ENCODE data around the gene MAGEA12.
"Not testable (repeated sequence)": the region's sequence is repeated elsewhere in the genome, so short reads cannot be mapped to it uniquely, and the experiment has no call there.

Gene MAGEA12, protein sequence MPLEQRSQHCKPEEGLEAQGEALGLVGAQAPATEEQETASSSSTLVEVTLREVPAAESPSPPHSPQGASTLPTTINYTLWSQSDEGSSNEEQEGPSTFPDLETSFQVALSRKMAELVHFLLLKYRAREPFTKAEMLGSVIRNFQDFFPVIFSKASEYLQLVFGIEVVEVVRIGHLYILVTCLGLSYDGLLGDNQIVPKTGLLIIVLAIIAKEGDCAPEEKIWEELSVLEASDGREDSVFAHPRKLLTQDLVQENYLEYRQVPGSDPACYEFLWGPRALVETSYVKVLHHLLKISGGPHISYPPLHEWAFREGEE

DNA sequence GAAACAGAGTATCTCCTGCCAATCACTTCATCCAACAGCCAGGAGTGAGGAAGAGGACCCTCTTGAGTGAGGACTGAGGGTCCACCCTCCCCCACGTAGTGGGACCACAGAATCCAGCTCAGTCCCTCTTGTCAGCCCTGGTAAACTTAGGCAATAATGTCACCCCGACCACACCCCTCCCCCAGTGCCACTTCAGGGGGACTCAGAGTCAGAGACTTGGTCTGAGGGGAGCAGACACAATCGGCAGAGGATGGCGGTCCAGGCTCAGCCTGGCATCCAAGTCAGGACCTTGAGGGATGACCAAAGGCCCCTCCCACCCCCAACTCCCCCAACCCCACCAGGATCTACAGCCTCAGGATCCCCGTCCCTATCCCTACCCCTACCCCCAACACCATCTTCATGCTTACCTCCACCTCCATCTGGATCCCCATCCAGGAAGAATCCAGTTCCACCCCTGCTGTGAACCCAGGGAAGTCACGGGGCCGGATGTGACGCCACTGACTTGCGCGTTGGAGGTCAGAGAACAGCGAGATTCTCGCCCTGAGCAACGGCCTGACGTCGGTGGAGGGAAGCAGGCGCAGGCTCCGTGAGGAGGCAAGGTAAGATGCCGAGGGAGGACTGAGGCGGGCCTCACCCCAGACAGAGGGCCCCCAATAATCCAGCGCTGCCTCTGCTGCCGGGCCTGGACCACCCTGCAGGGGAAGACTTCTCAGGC is at the start of gene MAGEA12, which contains the start of gene CSAG1:
MAGEA12 (plus strand) TSS at position 497 of the 715 bp plus-strand sequence. CDS start 2,405 bp downstream, outside the sequence.
CSAG1 (minus strand) TSS at position 461 of the 715 bp plus-strand sequence. CDS start 1,261 bp downstream, outside the sequence.
- DNase-seq (ENCODE audit: low read depth in 3 of 3), result no peak

DNA sequence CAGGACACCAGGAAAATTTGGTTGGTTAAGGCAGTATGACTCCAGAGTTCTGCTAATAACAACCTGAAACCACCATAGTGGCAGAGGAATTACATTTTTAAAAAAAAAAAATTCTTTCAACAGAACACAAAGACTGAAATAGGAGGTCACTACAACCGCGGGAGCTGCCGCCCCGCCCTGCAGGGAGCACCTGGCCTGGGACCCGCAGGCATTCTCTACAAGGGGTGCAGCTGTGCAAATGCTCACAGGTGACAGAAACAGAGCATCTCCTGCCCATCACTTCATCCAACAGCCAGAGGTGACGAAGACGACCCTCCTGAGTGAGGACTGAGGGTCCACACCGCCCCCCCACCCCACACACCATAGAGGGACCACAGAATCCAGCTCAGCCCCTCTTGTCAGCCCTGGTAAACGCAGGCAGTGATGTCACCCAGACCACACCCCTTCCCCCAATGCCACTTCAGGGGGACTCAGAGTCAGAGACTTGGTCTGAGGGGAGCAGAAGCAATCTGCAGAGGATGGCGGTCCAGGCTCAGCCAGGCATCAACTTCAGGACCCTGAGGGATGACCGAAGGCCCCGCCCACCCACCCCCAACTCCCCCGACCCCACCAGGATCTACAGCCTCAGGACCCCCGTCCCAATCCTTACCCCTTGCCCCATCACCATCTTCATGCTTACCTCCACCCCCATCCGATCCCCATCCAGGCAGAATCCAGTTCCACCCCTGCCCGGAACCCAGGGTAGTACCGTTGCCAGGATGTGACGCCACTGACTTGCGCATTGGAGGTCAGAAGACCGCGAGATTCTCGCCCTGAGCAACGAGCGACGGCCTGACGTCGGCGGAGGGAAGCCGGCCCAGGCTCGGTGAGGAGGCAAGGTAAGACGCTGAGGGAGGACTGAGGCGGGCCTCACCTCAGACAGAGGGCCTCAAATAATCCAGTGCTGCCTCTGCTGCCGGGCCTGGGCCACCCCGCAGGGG is 35.3 kb upstream of the MAGEA12 start, which contains the start of gene MAGEA3:
MAGEA3 (plus strand) TSS at position 843 of the 980 bp plus-strand sequence. CDS start 2,039 bp downstream, outside the sequence.
- not testable (repeated sequence) for DNase-seq (ENCODE audit: low read depth in 3 of 3)

DNA sequence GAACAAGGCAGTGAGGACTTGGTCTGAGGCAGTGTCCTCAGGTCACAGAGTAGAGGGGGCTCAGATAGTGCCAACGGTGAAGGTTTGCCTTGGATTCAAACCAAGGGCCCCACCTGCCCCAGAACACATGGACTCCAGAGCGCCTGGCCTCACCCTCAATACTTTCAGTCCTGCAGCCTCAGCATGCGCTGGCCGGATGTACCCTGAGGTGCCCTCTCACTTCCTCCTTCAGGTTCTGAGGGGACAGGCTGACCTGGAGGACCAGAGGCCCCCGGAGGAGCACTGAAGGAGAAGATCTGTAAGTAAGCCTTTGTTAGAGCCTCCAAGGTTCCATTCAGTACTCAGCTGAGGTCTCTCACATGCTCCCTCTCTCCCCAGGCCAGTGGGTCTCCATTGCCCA is 33.2 kb upstream of the MAGEA12 start:
- not testable (repeated sequence) for DNase-seq (ENCODE audit: low read depth in 3 of 3)

DNA sequence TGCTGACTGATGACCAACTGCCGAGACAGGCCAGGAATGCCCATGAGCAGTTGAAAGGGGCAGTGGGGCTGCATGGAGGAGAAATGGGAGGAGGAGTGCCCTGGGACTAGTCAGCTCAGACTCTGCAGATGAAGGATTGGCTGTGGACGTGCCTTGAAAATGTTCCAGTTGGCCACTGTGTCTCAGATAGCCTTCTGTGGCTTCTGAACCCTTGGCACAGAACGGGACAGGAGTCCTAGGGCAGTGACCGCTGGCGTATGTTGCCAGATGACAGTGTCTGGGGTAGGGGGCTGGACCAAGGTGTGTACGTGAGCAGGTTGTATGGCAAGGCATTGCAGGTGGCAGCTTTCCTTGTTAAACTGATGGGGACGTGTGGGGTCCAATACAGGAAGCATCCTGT is 27.1 kb upstream of the MAGEA12 start:
- not testable (repeated sequence) for DNase-seq (ENCODE audit: low read depth in 3 of 3)

DNA sequence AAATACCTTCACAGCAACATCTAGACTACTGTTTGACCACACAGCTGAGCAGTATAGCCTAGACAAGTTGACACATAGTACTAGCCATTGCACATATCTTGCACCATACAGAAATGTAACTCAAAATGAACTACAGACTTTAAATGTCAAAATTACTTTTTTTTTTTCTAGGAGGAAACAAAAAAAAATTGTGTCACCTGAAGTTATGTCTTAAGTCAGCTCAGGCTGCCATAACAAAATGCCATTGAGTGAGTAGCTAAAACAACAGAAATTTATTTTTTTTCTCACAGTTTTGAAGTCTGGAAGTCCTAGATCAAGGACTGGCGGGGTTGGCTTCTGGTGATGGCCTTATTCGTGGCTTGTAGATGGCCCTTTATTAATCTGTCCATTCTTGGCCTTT is 24.4 kb upstream of the MAGEA12 start, which contains the start of gene CSAG2:
CSAG2 (minus strand) TSS at position 101 of the 400 bp plus-strand sequence. CDS start 161 bp downstream, outside the sequence.
- DNase-seq (ENCODE audit: low read depth in 3 of 3), result not testable (repeated sequence)

DNA sequence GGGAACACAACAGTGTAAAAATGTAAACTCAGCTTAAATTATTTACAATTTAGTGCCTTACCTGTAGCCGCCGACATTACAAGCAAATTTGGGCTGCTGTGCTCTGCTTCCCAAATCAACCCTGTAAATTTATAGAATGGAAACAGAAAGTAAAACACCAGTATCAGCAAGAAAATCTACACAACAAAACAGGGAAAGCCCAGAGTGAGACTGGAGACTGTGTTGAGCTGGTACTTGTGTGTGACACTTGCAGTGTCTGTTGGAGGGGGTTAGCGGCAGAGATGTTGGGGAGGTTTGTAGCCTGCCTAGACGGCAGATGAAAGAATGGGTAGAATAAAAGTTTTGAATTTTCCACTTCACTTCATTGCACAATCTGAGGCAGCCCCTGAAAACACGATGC is 20.4 kb upstream of the MAGEA12 start:
- not testable (repeated sequence) for DNase-seq (ENCODE audit: low read depth in 3 of 3)

DNA sequence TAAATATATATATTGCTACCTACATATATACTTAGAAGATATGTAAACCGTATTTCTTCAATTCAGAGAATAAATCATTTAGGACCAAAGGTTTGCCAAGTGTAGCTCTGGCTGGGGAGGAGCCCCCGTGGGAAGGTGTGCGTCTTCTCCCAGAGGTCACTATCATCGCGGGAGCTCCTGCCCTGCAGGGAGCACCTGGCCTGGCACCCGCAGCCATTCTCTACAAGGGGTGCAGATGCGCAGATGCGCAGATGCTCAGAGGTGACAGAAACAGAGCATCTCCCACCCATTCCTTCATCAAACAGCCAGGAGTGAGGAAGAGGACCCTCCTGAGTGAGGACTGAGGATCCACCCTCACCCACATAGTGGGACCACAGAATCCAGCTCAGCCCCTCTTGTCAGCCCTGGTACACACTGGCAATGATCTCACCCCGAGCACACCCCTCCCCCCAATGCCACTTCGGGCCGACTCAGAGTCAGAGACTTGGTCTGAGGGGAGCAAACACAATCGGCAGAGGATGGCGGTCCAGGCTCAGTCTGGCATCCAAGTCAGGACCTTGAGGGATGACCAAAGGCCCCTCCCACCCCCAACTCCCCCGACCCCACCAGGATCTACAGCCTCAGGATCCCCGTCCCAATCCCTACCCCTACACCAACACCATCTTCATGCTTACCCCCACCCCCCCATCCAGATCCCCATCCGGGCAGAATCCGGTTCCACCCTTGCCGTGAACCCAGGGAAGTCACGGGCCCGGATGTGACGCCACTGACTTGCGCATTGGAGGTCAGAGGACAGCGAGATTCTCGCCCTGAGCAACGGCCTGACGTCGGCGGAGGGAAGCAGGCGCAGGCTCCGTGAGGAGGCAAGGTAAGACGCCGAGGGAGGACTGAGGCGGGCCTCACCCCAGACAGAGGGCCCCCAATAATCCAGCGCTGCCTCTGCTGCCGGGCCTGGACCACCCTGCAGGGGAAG is 19.5 kb upstream of the MAGEA12 start, which contains the start of gene MAGEA2B:
MAGEA2B (plus strand) TSS at position 814 of the 973 bp plus-strand sequence. CDS start 2,479 bp downstream, outside the sequence.
- not testable (repeated sequence) for DNase-seq (ENCODE audit: low read depth in 3 of 3)

DNA sequence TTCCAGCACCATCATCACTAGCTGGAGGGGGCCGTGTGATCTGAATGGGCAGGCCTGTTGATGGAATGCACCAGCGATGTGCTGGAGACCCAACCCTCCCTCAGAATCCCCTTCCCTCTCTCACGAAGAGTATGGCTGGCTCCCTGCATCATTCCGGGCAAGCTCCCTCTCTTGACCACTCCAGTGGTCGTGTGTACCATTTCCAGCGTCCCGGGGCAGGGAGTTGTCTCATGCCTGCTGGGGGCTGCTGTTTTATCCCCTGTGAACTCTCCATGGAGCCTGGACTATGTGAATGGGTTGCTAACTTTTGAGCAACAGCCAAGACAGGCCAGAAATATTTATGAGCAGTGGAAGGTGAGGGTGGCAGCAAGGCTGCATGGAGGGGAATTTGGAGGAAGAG is 8.1 kb upstream of the MAGEA12 start:
- DNase-seq (ENCODE audit: low read depth in 3 of 3), result no peak

DNA sequence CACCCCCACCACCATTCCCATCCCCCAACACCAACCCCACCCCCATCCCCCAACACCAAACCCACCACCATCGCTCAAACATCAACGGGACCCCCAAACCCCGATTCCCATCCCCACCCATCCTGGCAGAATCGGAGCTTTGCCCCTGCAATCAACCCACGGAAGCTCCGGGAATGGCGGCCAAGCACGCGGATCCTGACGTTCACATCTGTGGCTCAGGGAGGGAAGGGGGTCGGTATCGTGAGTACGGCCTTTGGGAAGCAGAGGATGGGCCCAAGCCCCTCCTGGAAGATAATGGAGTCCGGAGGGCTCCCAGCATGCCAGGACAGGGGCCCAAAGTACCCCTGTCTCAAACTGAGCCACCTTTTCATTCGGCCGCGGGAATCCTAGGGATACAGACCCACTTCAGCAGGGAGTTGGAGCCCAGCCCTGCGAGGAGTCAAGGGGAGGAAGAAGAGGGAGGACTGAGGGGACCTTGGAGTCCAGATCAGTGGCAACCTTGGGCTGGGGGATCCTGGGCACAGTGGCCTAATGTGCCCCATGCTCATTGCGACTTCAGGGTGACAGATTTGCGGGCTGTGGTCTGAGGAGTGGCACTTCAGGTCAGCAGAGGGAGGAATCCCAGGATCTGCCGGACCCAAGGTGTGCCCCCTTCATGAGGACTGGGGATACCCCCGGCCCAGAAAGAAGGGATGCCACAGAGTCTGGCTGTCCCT is 744 bp downstream of the MAGEA12 start:
- DNase-seq (ENCODE audit: low read depth in 3 of 3), result not testable (repeated sequence)

DNA sequence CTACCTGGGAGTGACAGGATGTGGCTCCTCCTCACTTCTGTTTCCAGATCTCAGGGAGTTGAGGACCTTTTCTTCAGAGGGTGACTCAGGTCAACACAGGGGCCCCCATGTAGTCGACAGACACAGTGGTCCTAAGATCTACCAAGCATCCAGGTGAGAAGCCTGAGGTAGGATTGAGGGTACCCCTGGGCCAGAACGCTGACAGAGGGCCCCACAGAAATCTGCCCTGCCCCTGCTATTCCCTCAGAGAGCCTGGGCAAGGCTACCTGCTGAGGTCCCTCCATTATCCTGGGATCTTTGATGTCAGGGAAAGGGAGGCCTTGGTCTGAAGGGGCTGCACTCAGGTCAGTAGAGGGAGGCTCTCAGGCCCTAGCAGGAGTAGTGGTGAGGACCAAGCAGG is 1.5 kb downstream of the MAGEA12 start:
- DNase-seq (ENCODE audit: low read depth in 3 of 3), result no peak

DNA sequence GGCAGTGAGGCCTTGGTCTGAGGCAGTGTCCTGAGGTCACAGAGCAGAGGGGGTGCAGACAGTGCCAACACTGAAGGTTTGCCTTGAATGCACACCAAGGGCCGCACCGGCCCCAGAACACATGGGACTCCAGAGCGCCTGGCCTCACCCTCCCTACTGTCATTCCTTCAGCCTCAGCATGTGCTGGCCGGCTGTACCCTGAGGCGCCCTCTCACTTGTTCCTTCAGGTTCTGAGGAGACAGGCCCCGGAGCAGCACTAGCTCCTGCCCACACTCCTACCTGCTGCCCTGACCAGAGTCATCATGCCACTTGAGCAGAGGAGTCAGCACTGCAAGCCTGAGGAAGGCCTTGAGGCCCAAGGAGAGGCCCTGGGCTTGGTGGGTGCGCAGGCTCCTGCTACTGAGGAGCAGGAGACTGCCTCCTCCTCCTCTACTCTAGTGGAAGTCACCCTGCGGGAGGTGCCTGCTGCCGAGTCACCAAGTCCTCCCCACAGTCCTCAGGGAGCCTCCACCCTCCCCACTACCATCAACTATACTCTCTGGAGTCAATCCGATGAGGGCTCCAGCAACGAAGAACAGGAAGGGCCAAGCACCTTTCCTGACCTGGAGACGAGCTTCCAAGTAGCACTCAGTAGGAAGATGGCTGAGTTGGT is 2.4 kb downstream of the MAGEA12 start:
- no peak for DNase-seq (ENCODE audit: low read depth in 3 of 3)

DNA sequence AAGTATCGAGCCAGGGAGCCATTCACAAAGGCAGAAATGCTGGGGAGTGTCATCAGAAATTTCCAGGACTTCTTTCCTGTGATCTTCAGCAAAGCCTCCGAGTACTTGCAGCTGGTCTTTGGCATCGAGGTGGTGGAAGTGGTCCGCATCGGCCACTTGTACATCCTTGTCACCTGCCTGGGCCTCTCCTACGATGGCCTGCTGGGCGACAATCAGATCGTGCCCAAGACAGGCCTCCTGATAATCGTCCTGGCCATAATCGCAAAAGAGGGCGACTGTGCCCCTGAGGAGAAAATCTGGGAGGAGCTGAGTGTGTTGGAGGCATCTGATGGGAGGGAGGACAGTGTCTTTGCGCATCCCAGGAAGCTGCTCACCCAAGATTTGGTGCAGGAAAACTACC is 3.0 kb downstream of the MAGEA12 start:
- DNase-seq (ENCODE audit: low read depth in 3 of 3), result not testable (repeated sequence)

DNA sequence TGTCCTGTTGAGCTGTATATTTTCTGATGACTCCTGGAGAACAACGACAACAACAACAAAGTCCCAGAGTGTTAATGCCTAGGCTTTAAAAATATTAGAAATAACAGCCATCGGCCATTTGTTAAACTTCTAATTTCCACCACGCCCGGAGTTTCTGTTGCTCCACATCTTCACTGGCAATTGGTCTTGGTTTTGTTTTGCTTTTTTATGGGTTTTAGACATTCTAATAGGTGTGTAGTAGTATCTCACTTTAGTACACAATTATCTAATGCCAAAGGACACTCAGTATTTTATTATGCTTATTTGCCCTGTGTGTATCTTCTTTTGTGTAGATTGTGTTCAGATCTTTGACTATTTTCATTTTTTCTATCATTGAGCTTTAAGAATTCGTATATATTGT is 5.0 kb downstream of the MAGEA12 start:
- DNase-seq (ENCODE audit: low read depth in 3 of 3), result no peak

DNA sequence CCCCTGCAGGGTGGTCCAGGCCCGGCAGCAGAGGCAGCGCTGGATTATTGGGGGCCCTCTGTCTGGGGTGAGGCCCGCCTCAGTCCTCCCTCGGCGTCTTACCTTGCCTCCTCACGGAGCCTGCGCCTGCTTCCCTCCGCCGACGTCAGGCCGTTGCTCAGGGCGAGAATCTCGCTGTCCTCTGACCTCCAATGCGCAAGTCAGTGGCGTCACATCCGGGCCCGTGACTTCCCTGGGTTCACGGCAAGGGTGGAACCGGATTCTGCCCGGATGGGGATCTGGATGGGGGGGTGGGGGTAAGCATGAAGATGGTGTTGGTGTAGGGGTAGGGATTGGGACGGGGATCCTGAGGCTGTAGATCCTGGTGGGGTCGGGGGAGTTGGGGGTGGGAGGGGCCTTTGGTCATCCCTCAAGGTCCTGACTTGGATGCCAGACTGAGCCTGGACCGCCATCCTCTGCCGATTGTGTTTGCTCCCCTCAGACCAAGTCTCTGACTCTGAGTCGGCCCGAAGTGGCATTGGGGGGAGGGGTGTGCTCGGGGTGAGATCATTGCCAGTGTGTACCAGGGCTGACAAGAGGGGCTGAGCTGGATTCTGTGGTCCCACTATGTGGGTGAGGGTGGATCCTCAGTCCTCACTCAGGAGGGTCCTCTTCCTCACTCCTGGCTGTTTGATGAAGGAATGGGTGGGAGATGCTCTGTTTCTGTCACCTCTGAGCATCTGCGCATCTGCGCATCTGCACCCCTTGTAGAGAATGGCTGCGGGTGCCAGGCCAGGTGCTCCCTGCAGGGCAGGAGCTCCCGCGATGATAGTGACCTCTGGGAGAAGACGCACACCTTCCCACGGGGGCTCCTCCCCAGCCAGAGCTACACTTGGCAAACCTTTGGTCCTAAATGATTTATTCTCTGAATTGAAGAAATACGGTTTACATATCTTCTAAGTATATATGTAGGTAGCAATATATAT is 20.4 kb downstream of the MAGEA12 start, which contains the start of gene MAGEA2:
MAGEA2 (minus strand) TSS at position 157 of the 965 bp plus-strand sequence. CDS start 2,479 bp downstream, outside the sequence.
- DNase-seq (ENCODE audit: low read depth in 3 of 3), result not testable (repeated sequence)

DNA sequence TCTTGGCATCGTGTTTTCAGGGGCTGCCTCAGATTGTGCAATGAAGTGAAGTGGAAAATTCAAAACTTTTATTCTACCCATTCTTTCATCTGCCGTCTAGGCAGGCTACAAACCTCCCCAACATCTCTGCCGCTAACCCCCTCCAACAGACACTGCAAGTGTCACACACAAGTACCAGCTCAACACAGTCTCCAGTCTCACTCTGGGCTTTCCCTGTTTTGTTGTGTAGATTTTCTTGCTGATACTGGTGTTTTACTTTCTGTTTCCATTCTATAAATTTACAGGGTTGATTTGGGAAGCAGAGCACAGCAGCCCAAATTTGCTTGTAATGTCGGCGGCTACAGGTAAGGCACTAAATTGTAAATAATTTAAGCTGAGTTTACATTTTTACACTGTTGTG is 21.3 kb downstream of the MAGEA12 start:
- DNase-seq (ENCODE audit: low read depth in 3 of 3), result not testable (repeated sequence)

DNA sequence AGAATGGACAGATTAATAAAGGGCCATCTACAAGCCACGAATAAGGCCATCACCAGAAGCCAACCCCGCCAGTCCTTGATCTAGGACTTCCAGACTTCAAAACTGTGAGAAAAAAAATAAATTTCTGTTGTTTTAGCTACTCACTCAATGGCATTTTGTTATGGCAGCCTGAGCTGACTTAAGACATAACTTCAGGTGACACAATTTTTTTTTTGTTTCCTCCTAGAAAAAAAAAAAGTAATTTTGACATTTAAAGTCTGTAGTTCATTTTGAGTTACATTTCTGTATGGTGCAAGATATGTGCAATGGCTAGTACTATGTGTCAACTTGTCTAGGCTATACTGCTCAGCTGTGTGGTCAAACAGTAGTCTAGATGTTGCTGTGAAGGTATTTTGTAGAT is 25.4 kb downstream of the MAGEA12 start, which contains the start of gene CSAG3:
CSAG3 (plus strand) TSS at position 301 of the 400 bp plus-strand sequence.
- DNase-seq (ENCODE audit: low read depth in 3 of 3), result not testable (repeated sequence)

DNA sequence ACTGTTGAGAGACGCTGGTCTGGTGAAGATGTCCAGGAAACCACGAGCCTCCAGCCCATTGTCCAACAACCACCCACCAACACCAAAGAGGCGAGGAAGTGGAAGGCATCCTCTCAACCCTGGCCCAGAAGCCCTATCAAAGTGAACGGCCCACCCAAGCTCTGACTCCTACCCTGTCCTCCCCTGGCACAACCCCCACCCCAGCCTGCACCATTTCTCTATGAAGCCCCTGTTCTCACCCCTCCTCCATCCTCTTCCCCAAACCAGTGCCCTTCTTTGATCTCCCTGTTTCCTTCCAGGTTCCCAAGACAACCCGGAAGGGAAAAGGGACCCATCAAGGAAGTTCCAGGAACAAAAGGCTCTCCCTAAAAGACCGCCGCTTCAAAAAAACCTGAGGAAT is 26.0 kb downstream of the MAGEA12 start:
- DNase-seq (ENCODE audit: low read depth in 3 of 3), result not testable (repeated sequence)
